Astrocyte (in vitro differentiated cells and primary cell): ENCODE data around the gene TCF7L2. TPM values are rescaled to one million over a fixed set of nuclear protein-coding genes. Genes with fewer than 3 reads are reported as not detected.

Source experiments
- DNase-seq: peaks from one replicate; pipeline ENCODE4 v3.0.0-alpha.2; 2010; ENCODE audit warnings: low read depth
- FAIRE-seq: peaks from 2 replicates; lab custom pipeline; 2011; peaks lifted over from hg19 to GRCh38; lab: Jason Lieb, UNC
- H2AFZ ChIP-seq: 2 replicates; pipeline ENCODE4 v1.6.0; 2012; ENCODE audit warnings: low read depth, low read length, inconsistent platforms
- H3K27ac ChIP-seq: 2 replicates; pipeline ENCODE4 v1.5.1; 2011; ENCODE audit warnings: low read depth, low read length, inconsistent platforms
- H3K27me3 ChIP-seq: 2 replicates; pipeline ENCODE4 v1.6.0; 2011; ENCODE audit warnings: low read length, inconsistent platforms; ENCODE audit not compliant: insufficient read depth
- H3K36me3 ChIP-seq: 2 replicates; pipeline ENCODE4 v1.5.1; 2011; ENCODE audit warnings: low read length, inconsistent platforms; ENCODE audit not compliant: insufficient read depth
- H3K4me1 ChIP-seq: 2 replicates; pipeline ENCODE4 v1.5.1; 2011; ENCODE audit warnings: low read length, inconsistent platforms; ENCODE audit not compliant: insufficient read depth
- H3K4me2 ChIP-seq: 2 replicates; pipeline ENCODE4 v1.6.0; 2012; ENCODE audit warnings: low read length, inconsistent platforms
- H3K4me3 ChIP-seq: 2 replicates; pipeline ENCODE4 v1.5.1; 2011; ENCODE audit warnings: low read depth, mild to moderate bottlenecking, low read length, inconsistent platforms; ENCODE audit not compliant: insufficient read depth
- H3K79me2 ChIP-seq: 2 replicates; pipeline ENCODE4 v1.6.0; 2012; ENCODE audit warnings: mild to moderate bottlenecking, low read length, inconsistent platforms; ENCODE audit not compliant: insufficient read depth
- H3K9ac ChIP-seq: 2 replicates; pipeline ENCODE4 v1.6.0; 2012; ENCODE audit warnings: mild to moderate bottlenecking, low read length, inconsistent platforms
- H3K9me3 ChIP-seq: 2 replicates; pipeline ENCODE4 v1.5.1; 2012; ENCODE audit warnings: low read depth, mild to moderate bottlenecking, low read length, inconsistent platforms; ENCODE audit not compliant: insufficient read depth
- H4K20me1 ChIP-seq: 2 replicates; pipeline ENCODE4 v1.6.0; 2012; ENCODE audit warnings: low read length, inconsistent platforms; ENCODE audit not compliant: insufficient read depth
- H3K27ac Mint-ChIP-seq: one replicate; pipeline ENCODE4 v1.8.0; 2021; ENCODE audit warnings: mild to moderate bottlenecking, mixed read lengths; ENCODE audit not compliant: unreplicated experiment
- H3K27me3 Mint-ChIP-seq: one replicate; pipeline ENCODE4 v1.8.0; 2021; ENCODE audit warnings: low read depth, mixed read lengths; ENCODE audit not compliant: unreplicated experiment
- H3K36me3 Mint-ChIP-seq: one replicate; pipeline ENCODE4 v1.8.0; 2021; ENCODE audit warnings: low read depth, mixed read lengths; ENCODE audit not compliant: unreplicated experiment
- H3K4me1 Mint-ChIP-seq: one replicate; pipeline ENCODE4 v1.8.0; 2021; ENCODE audit warnings: low read depth, mixed read lengths; ENCODE audit not compliant: unreplicated experiment
- H3K4me3 Mint-ChIP-seq: one replicate; pipeline ENCODE4 v1.8.0; 2021; ENCODE audit warnings: mild to moderate bottlenecking, moderate library complexity, mixed read lengths; ENCODE audit not compliant: unreplicated experiment
- H3K9me3 Mint-ChIP-seq: one replicate; pipeline ENCODE4 v1.8.0; 2021; ENCODE audit warnings: mild to moderate bottlenecking, mixed read lengths; ENCODE audit not compliant: unreplicated experiment
- EZH2 ChIP-seq: IDR thresholded peaks from 2 replicates; pipeline ENCODE4 v1.6.1; 2012; ENCODE audit warnings: mild to moderate bottlenecking, low read length, inconsistent platforms; ENCODE audit not compliant: insufficient read depth
- total RNA-seq: library from RNA; stranded (reverse); gene quantifications from 2 replicates; pipeline ENCODE4 v1.2.1, GENCODE V29; 2021
- TF ChIP-seq, protein P1 (sequence below): IDR thresholded peaks from 2 replicates; pipeline ENCODE4 v1.5.1; 2011; ENCODE audit warnings: low read depth, mild to moderate bottlenecking, inconsistent platforms, low read length, moderate library complexity; ENCODE audit not compliant: insufficient read depth

TCF7L2 gene
- total RNA-seq, 1 donor from 2014 or later = 52.4 TPM

DNA sequence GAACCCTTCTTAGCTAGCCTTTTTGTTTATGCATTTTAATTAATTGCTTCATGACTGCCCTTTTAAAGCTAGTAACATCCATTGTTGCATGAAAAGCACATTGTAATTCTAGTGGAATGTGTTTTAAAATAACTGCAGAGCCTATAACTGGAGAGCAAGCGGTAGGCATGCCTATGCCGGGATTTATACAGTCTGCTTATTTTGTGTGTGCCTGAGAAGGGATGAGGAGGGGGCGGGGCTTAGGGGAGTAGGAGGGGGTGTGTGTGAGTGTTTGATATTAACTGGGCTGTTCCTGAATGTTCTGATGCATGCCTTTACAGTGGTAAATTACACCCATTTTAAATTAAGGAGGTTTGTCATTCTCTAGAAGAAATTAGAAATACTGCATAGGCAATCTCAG lies 208.1 kb downstream of the TCF7L2 start:
- Histone ChIP-seq H3K36me3 (peaks cover 17% of the 10 kb centered on the region), H3K27me3 (no peaks in the 10 kb centered on the region), H4K20me1 (peaks cover 3% of the 10 kb centered on the region), H3K9ac (no peak overlapping the region), H2AFZ (no peak overlapping the region), H3K9me3 (no peaks in the 10 kb centered on the region), H3K4me3 (no peak overlapping the region), H3K27ac (no peak overlapping the region), H3K4me1 (peaks cover 10% of the 10 kb centered on the region), H3K79me2 (no peaks in the 10 kb centered on the region), H3K4me2 (no peak overlapping the region)
- H3K27me3 Mint-ChIP-seq = no peaks in the 10 kb centered on the region
- FAIRE-seq = no peak
- H3K36me3 Mint-ChIP-seq = peaks cover 29% of the 10 kb centered on the region
- no peak overlapping the region for H3K4me3 Mint-ChIP-seq
- no peak for DNase-seq
- peaks cover 17% of the 10 kb centered on the region for H3K4me1 Mint-ChIP-seq
- no peak overlapping the region for H3K27ac Mint-ChIP-seq
- no peaks in the 10 kb centered on the region for H3K9me3 Mint-ChIP-seq
- no peak for TF ChIP-seq EZH2
- TF ChIP-seq, protein P1, sequence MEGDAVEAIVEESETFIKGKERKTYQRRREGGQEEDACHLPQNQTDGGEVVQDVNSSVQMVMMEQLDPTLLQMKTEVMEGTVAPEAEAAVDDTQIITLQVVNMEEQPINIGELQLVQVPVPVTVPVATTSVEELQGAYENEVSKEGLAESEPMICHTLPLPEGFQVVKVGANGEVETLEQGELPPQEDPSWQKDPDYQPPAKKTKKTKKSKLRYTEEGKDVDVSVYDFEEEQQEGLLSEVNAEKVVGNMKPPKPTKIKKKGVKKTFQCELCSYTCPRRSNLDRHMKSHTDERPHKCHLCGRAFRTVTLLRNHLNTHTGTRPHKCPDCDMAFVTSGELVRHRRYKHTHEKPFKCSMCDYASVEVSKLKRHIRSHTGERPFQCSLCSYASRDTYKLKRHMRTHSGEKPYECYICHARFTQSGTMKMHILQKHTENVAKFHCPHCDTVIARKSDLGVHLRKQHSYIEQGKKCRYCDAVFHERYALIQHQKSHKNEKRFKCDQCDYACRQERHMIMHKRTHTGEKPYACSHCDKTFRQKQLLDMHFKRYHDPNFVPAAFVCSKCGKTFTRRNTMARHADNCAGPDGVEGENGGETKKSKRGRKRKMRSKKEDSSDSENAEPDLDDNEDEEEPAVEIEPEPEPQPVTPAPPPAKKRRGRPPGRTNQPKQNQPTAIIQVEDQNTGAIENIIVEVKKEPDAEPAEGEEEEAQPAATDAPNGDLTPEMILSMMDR = no peak

DNA sequence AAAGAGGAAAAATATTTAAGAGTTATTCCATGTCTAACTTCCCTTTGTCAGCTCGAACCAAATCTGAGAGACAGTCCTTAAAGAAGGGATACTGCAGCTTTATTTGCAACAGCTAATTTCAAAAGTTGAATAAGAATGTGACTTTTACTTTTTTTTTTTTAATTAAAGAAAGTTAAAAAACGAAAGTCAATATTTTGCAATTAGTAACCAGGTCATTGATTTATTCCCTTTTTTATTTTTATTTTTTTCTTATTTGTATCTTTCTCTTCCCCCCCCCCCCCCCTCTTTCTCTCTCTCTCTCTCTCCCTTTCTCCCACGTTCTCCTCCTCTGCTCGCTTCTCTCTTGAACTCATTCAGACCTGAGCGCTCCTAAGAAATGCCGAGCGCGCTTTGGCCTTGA lies 209.5 kb downstream of the TCF7L2 start:
- peak overlapping the region; percentile 69 for H3K27ac Mint-ChIP-seq

DNA sequence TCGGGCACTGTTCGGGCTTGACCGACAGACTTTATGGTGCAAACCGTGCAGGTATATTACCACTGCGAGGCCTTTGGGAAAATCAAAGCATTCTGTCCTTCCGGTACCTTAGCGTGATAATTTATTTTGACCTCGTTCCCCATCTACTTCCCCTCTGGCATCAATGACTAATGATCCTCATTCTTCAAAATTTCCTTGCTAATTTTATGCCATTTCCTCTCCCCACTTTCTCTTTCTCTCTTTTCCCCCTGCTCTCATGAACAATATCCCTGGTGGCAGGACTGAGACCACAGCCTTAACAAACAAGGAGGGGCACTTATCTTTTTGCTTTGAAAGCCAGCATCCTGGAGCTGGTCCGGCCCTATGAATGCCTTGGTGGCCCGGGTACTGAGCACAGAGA lies 210.6 kb downstream of the TCF7L2 start:
- Histone ChIP-seq H3K27ac (no peak overlapping the region), H3K4me2 (peak overlapping the region; percentile 30), H3K9me3 (no peaks in the 10 kb centered on the region), H3K4me3 (no peak overlapping the region), H4K20me1 (peaks cover 4% of the 10 kb centered on the region), H3K36me3 (peaks cover 7% of the 10 kb centered on the region), H2AFZ (no peak overlapping the region), H3K79me2 (no peaks in the 10 kb centered on the region), H3K4me1 (peaks cover 10% of the 10 kb centered on the region), H3K27me3 (no peaks in the 10 kb centered on the region), H3K9ac (no peak overlapping the region)
- Mint-ChIP-seq H3K4me3 (no peak overlapping the region), H3K4me1 (peaks cover 21% of the 10 kb centered on the region), H3K36me3 (peaks cover 25% of the 10 kb centered on the region), H3K27ac (peak overlapping the region; percentile 93), H3K27me3 (no peaks in the 10 kb centered on the region), H3K9me3 (no peaks in the 10 kb centered on the region)
- FAIRE-seq (no peak), DNase-seq (no peak)
- TF ChIP-seq EZH2 = no peak
- TF ChIP-seq, protein P1 = no peak

More for the DNA sequence above, 209.5 kb downstream of the TCF7L2 start:
- H3K4me3 ChIP-seq = no peak overlapping the region
- no peak overlapping the region for H3K27ac ChIP-seq
- Mint-ChIP-seq H3K9me3 (no peaks in the 10 kb centered on the region), H3K4me3 (no peak overlapping the region), H3K4me1 (peaks cover 21% of the 10 kb centered on the region), H3K27me3 (no peaks in the 10 kb centered on the region), H3K36me3 (peaks cover 24% of the 10 kb centered on the region)
- H2AFZ ChIP-seq = no peak overlapping the region
- no peak overlapping the region for H3K4me2 ChIP-seq
- DNase-seq (no peak), FAIRE-seq (no peak)
- H3K4me1 ChIP-seq = peaks cover 10% of the 10 kb centered on the region
- no peaks in the 10 kb centered on the region for H3K27me3 ChIP-seq
- H3K79me2 ChIP-seq = no peaks in the 10 kb centered on the region
- no peaks in the 10 kb centered on the region for H3K9me3 ChIP-seq
- no peak overlapping the region for H3K9ac ChIP-seq
- peaks cover 4% of the 10 kb centered on the region for H4K20me1 ChIP-seq
- H3K36me3 ChIP-seq = peaks cover 12% of the 10 kb centered on the region
- TF ChIP-seq, protein P1 = no peak
- TF ChIP-seq EZH2 = no peak
